GM18909 (cell line): Measurements from ENCODE around the gene PRSS48.
"Not testable (repeated sequence)": the region's sequence is repeated elsewhere in the genome, so short reads cannot be mapped to it uniquely, and the experiment has no call there.

Experiments
- ATAC-seq: cut with Tn5 transposase; IDR thresholded peaks from one replicate; pipeline ENCODE4 v1.9.1; 2021; ENCODE audit warnings: mild to moderate bottlenecking; ENCODE audit not compliant: unreplicated experiment, poor library complexity

The PRSS48 gene

GRCh38 chr4:151259752-151260151 is 17.2 kb upstream of the PRSS48 start:
- ATAC-seq, result no peak

DNA sequence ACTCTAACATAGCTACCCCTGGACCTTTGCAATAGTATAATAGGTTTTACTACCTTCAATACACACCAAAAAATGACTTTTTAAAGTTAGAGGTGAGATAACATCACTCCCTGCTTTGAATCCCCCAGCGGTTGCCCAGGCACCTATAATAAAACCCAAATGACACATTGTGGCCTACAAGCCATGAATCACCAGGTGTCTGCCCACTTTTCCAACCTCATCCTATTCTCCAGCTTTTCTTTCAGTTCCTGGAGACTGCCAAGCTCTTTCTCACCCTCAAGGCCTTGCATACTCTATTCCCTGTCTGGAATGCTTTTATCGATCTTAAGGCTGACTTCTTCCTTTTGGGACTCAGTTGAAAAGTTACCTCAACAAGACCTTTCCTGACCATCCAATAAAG is 16.4 kb upstream of the PRSS48 start:
- no peak for ATAC-seq

DNA sequence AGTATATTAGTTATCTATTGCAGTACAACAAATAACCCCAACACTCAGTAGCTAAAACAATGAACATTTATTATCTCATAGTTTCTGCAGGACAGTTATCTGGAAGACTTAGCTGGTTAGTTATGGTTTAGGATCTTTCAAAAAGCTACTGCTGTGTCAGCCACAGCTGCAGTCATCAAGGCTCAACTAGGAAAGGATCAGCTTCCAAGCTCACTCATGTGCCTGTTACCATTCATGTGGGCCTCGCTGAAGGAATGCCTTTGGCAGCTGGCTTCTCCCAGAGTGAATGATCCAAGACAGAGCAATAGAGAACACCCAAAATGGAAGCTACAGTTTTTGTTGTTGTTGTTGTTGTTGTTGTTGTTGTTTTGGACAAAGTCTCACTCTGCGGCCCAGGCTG is 13.5 kb upstream of the PRSS48 start:
- ATAC-seq, result no peak

DNA sequence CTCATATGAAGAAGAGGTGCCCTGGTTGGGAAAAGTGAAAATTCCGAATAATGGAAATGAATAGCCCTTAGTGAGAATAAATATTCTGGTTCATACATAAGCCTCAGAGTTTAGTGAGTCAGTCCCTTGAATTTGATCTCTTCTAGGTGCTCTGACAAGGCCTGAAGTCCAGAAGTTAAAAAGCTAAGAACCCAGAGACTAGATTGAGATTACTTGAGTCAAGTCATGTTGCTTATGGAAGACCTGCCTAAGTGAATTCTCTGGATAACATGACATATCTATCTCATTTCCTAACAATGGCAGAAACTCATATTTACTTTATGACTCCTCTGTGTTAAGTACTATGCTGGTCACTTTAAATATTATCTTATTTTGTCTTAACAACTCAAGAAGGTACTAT is 10.5 kb upstream of the PRSS48 start:
- ATAC-seq, result no peak

- ATAC-seq, result no peak
These were observed 9.9 kb upstream of the PRSS48 start for GRCh38 chr4:151267104-151267503.

DNA sequence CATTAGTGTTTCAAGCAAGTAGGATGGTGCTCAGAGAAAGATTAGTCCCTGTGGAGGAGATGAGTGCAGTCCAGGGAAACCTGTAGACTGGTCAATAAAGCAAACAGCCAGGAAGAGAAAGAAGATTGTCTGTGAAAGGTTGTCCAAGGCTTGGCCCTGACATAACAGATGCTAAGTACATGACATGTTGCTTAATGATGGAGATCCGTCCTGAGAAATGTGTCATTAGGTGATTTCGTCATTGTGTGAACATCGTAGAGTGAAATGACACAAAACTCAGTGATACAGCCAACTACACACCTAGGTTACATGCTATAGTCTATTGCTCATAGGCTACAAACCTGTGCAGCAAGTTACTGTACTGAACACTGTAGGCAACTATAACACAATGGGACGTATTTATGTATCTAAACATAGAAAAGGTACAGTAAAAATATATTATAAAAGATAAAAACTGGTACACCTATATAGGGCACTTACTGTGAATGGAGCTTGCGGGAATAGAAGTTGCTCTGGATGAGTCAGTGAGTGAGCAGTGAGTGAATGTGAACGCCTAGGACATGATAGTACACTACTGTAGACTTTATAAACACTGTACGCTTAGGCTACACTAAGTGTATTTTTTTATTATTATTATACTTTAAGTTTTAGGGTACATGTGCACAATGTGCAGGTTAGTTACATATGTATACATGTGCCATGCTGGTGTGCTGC is 9.0 kb upstream of the PRSS48 start:
- no peak for ATAC-seq

- not testable (repeated sequence) for ATAC-seq
These were observed 8.1 kb upstream of the PRSS48 start for GRCh38 chr4:151268905-151269304.

GRCh38 chr4:151284534-151285245 is 7.7 kb downstream of the PRSS48 start:
- ATAC-seq, result no peak

- no peak for ATAC-seq
These were observed 10.4 kb downstream of the PRSS48 start for GRCh38 chr4:151287409-151287808.

DNA sequence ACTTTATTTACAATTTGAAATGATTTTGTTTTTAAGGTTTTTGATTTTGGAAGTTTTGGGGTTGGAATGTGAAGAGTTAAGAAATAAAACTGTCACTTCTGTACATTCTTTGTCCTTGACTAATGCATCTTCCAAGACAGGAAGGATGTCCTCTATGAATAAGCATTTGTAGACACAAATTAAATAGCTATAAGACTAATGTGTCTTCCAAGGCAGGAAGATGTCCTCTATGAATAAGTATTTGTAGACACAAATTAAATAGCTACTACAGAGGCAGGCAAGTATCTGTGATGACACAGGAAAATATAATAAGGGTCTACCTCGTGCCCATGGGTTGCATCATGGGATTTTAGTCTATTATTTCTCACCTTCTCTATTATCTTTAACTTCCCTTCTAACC is 14.5 kb downstream of the PRSS48 start:
- no peak for ATAC-seq

- no peak for ATAC-seq
These were observed 15.1 kb downstream of the PRSS48 start for GRCh38 chr4:151292038-151292437.

DNA sequence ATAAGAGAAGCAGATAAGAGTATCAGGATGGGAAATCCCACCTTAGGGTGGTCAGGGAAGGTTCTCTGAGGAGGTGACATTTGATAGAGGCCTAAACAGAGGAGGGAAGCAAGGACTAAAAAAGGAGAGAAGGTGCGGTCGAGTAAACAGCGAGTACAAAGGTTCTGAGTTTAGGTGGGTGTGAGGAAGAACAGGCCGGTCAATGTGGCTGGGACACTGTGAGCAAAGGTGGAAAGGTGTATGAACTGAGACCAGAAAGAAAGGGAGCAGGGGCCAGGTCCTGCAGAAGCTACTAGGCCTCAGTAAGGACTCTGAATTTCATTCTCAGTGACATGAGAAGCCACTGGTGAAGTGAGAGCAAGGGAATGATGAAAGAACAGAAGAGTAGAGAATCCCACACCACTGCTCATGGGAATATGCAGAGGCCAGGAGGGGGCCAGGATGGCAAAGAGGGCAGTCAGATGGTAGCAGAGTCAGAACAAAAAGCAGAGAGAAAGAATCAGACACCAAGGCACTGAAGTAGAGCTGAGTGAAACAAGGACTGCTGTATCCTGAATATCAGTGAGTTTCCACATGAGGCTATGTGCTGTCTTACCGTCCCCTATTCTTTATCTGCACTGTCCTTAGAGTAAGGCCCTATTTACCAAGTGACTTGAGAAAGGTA is 18.0 kb downstream of the PRSS48 start:
- no peak for ATAC-seq

DNA sequence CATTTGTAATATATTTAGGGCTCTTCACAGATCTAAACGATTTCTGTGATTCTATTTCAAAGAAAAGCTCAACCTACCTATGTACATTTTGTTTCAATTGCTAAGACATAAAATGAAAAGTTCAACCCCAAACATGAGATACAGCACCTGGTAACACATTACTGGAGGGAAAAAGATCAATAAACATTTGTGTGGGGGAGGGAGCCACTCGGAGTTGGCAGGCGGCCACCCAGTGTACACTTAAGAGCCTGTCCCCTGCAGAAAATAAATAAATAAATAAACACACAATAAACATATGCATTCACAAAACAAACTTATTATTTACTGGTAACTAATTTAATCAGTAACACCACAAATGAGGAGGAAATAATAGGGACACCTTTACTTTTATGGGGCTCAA is 19.3 kb downstream of the PRSS48 start:
- no peak for ATAC-seq

- no peak for ATAC-seq
These were observed 20.2 kb downstream of the PRSS48 start for GRCh38 chr4:151297170-151297569.

GRCh38 chr4:151302432-151302831 is 25.5 kb downstream of the PRSS48 start:
- no peak for ATAC-seq

- ATAC-seq, result no peak
These were observed 27.3 kb downstream of the PRSS48 start for GRCh38 chr4:151304226-151304625.

DNA sequence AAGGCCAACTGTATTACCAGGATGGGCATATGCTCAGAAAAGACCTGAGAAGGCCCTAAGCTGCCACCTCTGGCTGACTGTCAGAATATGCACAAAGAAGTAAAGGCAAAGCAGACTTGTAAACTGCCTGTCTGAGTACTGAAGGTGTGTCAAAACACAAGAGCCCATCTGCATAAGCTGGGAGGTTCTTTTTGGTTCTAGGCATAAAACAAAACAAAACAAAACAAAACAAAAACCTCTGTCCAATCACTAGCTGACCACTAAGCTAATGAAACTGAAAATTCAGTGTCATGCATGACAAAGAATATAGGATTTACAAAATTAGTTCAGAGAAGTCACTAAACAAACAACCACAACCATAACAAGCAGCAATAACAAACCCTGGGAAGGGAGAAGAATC is 27.8 kb downstream of the PRSS48 start:
- ATAC-seq, result no peak

DNA sequence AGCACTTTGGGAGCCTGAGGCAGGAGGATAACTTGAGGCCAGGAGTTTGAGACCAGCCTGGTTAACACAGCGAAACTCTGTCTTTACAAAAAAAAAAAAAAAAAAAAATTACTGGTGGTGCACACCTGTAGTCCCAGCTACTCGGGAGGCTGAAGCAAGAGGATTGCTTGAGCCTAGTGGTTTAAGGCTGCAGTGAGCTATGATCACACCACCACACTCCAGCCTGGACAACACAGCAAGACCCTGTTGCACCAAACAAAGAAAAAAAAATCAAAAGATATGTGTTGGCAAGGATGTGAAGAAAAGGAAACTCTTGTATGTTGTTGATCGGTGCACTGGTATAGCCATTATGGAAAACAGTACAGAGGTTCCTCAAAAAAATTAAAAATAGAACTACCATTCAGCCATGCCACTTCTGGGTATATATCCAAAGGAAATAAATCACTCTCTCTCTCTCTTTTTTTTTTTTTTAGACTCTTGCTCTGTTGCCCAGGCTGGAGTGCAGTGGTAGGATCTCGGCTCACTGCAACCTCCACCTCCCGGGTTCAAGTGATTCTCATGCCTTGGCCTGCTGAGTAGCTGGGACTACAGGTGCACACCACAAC is 33.3 kb downstream of the PRSS48 start:
- ATAC-seq, result no peak

GRCh38 chr4:151313306-151314009 is 36.5 kb downstream of the PRSS48 start:
- ATAC-seq, result no peak

GRCh38 chr4:151314010-151314355 is 37.0 kb downstream of the PRSS48 start:
- no peak for ATAC-seq

DNA sequence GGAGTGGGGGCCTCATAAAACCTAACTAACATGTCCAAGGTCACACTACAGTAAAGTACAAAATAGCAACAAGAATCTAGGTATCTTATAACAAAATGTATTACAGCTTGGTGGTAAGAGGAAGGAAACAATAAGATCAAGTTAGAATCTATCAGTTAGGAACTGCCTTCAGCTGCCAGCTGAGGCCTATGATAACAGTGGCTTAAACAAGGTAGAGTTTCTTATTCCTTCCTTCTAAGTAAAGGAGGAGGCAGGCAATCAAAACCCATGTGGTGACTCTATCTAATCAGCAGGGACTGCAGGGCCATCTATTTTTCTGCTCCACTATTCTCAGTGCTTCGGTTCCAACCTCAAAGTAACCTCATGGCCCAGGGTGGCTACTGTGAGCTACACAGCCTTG is 37.5 kb downstream of the PRSS48 start:
- ATAC-seq, result no peak
